Colonic mucosa (tissue), 4 donors: ENCODE results near the gene TOR4A. TPM values are rescaled to one million over a fixed set of nuclear protein-coding genes. Genes with fewer than 3 reads are reported as not detected.

Experiments
- DNase-seq: peaks from one replicate; pipeline ENCODE4 v3.0.0-alpha.2; 2020
- H3K27ac ChIP-seq: fragments of 200-600 bp; one replicate; pipeline ENCODE4 v1.8.0; 2021
- H3K27me3 ChIP-seq: fragments of 200-600 bp; one replicate; pipeline ENCODE4 v1.8.0; 2021
- H3K36me3 ChIP-seq: fragments of 200-600 bp; one replicate; pipeline ENCODE4 v1.8.0; 2021
- H3K4me1 ChIP-seq: fragments of 200-600 bp; one replicate; pipeline ENCODE4 v1.8.0; 2021; ENCODE audit warnings: mild to moderate bottlenecking
- H3K4me3 ChIP-seq: fragments of 200-600 bp; one replicate; pipeline ENCODE4 v1.8.0; 2021
- H3K9ac ChIP-seq, 2 donors: one replicate each; pipeline ENCODE4 v1.7.0; 2013; ENCODE audit warnings: control low read depth in 2 of 2, low read depth in 2 of 2, low read length in 2 of 2
- H3K9me3 ChIP-seq: fragments of 200-600 bp; one replicate; pipeline ENCODE4 v1.8.0; 2021
- intact Hi-C: fragments of 100-400 bp; cut with DNase I; formaldehyde crosslinking; loops from one replicate; pipeline ENCODE4 v1.14.1; 2022
- total RNA-seq, 2 donors: library from RNA; stranded (reverse); fragmentation: NEBNext Ultra II Directional in 1 of 2; extraction: Animal tissue kit (Norgen Biotek cat#: 25700) in 1 of 2; gene quantifications; one replicate each; pipeline ENCODE4 v1.2.1, GENCODE V29; 2021
- TF ChIP-seq, protein P1 (sequence below): fragments of 200-600 bp; IDR thresholded peaks from one replicate; pipeline ENCODE4 v1.8.0; 2022; ENCODE audit warnings: antibody characterized with exemption, mild to moderate bottlenecking
- donor health status: healthy.
- donor health status: DM: no; HTN: no; CAD: no.
- donor health status: DM: no; HTN: no; CAD: no.

Gene TOR4A
- total RNA-seq, 2 donors from 2014 or later = 57.1 to 63.9 TPM

DNA sequence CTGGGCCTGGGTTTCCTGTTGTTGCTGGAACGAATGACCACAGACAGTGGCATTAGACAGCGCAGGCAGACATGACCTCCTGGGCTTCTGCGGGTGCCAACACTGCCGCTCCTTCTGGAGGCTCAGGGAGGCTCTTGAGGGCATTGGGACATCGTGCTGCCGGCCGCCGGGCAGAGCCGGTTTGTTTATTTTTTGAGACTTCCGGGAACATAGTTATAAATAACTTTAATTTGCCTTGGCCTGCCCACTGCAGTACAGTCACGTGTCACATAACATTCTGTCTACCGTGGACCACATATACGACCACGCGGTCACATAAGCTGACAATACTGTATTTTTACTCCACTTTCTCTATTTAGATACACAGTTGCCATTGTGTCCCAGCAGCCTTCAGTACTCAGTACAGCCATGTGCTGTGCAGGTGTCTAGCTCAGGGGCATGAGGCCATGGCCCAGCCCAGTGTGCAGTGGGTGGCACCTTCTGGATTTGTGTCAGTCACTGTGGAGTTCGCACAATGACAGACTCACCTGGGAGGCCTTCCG lies 8.2 kb upstream of the TOR4A start:
- peak; percentile 69 for DNase-seq
- Histone ChIP-seq H3K9me3 (no peaks in the 10 kb centered on the region), H3K4me1 (peaks cover 12% of the 10 kb centered on the region), H3K4me3 (peak overlapping the region; percentile 1), H3K27me3 (no peaks in the 10 kb centered on the region), H3K27ac (peak overlapping the region; percentile 40), H3K9ac (peak overlapping the region in 1 of 2 donors; percentile 69), H3K36me3 (peaks cover 10% of the 10 kb centered on the region)
- intact Hi-C loops = no loop called here
- TF ChIP-seq, protein P1, sequence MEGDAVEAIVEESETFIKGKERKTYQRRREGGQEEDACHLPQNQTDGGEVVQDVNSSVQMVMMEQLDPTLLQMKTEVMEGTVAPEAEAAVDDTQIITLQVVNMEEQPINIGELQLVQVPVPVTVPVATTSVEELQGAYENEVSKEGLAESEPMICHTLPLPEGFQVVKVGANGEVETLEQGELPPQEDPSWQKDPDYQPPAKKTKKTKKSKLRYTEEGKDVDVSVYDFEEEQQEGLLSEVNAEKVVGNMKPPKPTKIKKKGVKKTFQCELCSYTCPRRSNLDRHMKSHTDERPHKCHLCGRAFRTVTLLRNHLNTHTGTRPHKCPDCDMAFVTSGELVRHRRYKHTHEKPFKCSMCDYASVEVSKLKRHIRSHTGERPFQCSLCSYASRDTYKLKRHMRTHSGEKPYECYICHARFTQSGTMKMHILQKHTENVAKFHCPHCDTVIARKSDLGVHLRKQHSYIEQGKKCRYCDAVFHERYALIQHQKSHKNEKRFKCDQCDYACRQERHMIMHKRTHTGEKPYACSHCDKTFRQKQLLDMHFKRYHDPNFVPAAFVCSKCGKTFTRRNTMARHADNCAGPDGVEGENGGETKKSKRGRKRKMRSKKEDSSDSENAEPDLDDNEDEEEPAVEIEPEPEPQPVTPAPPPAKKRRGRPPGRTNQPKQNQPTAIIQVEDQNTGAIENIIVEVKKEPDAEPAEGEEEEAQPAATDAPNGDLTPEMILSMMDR = no peak

DNA sequence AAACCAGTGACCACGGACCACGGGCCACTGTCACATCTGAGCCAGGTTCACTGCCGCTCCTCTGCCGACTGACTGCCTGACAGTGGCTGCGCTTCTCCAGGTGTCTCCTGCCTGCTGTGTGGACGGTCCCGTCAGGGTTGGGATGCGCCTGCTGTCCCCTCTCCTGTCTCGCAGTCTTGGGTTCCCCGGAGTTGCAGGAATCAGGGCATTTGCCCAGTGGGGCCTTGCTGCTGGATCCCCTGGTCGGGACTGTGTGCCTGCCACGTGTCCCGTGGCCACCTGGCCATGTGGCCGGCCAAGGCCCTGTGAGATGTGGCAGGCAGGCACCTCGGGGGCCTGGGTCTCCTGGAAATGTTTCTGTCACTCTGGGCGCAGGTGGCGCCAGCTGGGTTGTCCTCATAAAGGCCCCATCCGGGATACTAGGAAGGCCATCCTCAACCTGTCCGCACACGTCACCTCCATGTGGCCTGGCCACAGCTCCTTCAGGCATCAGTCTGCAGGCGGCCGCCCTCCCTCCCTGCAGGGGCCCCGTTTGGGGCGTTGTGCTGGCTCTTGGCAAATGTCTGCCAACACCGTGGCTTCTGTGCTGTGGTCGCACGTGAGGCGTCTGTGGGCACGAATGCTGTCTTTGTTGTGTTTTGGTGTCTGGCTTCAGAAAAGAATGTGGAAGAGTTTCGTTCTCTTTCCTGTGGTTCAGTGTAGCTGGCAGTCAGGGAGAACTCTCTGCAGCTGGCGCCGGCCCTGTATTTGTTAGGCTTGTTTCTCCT lies 6.4 kb upstream of the TOR4A start:
- no peak for DNase-seq
- Histone ChIP-seq H3K36me3 (peaks cover 3% of the 10 kb centered on the region), H3K9me3 (no peaks in the 10 kb centered on the region), H3K4me3 (no peak overlapping the region), H3K27ac (no peak overlapping the region), H3K27me3 (no peaks in the 10 kb centered on the region), H3K9ac (no peak overlapping the region), H3K4me1 (peaks cover 12% of the 10 kb centered on the region)
- intact Hi-C loops = no loop called here
- TF ChIP-seq, protein P1 = no peak

DNA sequence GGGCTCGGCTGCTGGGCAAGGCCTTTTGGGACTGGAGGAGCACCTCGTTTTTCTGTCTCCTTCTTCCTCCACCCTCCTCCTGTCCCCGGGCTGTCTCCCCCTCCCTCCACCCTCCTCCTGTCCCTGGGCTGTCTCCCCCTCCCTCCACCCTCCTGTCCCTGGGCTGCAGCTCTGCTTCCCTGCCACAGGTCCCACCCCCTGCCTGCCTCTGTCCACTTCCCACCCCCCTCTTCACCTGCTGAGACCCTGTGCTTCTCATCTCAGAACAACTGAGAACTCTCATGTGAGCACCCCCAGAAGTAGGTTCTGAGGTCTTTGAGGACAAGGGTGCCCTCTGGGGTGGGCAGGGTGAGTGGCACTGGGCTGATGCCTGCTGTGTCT lies 5.8 kb upstream of the TOR4A start:
- Histone ChIP-seq H3K9me3 (no peaks in the 10 kb centered on the region), H3K4me1 (peaks cover 17% of the 10 kb centered on the region), H3K27ac (no peak overlapping the region), H3K9ac (no peak overlapping the region), H3K4me3 (no peak overlapping the region), H3K27me3 (no peaks in the 10 kb centered on the region), H3K36me3 (no peaks in the 10 kb centered on the region)
- intact Hi-C loops = no loop called here
- TF ChIP-seq, protein P1 = no peak
- DNase-seq = no peak

DNA sequence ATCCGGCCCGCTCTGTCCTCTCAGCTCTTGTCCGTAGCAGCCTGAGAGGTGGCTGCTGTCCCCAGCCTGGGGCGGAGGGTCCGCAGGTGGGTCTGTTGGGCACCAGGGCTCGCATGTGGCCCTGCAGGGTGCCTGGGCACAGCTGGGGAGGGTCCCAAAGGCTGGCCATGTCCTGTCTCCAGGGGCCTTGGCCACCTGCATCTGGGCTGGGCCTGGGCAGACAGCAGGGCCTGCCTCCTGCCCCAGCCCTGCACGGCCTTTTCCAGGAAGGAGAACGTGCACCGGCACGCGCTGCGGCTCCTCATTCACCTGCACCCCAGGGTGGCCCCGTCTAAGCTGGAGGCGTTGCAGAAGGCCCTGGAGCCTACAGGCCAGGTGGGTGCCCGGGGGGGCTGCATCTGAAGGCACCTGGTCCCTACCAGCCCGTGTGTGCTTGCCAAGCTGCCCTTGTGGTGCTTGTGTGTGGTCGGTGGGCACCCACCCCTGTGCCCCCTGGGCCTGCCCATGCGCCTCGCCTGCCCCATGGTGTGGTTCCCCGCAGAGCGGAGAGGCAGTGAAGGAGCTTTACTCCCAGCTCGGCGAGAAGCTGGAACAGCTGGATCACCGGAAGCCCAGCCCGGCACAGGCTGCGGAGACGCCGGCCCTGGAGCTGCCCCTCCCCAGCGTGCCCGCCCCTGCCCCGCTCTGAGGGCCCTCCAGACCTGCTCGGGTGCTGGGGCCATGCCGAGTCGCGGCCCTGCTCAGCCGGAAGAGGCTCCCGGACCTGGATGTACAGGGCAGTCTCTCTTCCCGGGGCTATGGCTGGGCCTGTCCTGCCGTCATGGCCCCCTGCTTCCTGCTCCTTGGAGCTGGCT lies 5.1 kb upstream of the TOR4A start:
- no peak for DNase-seq
- Histone ChIP-seq H3K27me3 (no peaks in the 10 kb centered on the region), H3K9me3 (no peaks in the 10 kb centered on the region), H3K36me3 (no peaks in the 10 kb centered on the region), H3K27ac (no peak overlapping the region), H3K4me3 (no peak overlapping the region), H3K4me1 (peaks cover 24% of the 10 kb centered on the region), H3K9ac (no peak overlapping the region)
- TF ChIP-seq, protein P1 = no peak
- intact Hi-C loops = no loop called here

DNA sequence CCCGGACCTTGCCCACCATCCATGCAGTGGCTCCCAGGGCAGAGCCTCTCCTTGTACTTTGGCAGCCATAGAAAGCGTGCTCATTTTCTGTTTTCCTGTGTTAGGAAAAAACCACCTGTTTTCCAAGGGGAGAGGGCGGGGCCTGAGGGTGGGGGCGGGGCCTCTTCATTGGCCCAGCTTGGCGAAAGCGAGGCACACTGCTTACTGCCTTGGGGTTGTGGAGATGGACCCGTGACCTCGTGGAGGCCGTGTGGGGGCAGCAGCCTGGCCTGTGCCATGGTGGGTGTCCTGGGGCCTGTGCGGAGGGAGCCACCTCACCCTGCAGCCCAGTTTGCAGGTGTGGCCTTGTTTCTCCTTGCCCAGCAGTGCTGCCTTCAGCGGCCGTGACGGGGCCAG lies 4.4 kb upstream of the TOR4A start:
- Histone ChIP-seq H3K27me3 (no peaks in the 10 kb centered on the region), H3K4me3 (no peak overlapping the region), H3K9me3 (no peaks in the 10 kb centered on the region), H3K4me1 (peaks cover 24% of the 10 kb centered on the region), H3K36me3 (no peaks in the 10 kb centered on the region), H3K9ac (no peak overlapping the region), H3K27ac (no peak overlapping the region)
- intact Hi-C loops = no loop called here
- TF ChIP-seq, protein P1 = no peak
- DNase-seq = no peak
